Thyroid gland (tissue), 4 donors: ENCODE measurements around the gene ECSIT. TPM values are rescaled to one million over a fixed set of nuclear protein-coding genes. Genes with fewer than 3 reads are reported as not detected.

Experiments used
- DNase-seq, 2 donors: peaks; one replicate each; pipeline ENCODE4 v3.0.0-alpha.2; 2019
- H3K27ac ChIP-seq, 3 donors: fragments of 200-600 bp; sonication (generic); 1 replicate in 2 of 3; 2 replicates in 1 of 3; pipeline ENCODE4 v1.5.1; 2016 to 2019; ENCODE audit warnings: mild to moderate bottlenecking in 1 of 3, moderate library complexity in 1 of 3
- H3K27me3 ChIP-seq: fragments of 200-600 bp; sonication (generic); one replicate; pipeline ENCODE4 v1.5.1; 2019
- H3K36me3 ChIP-seq, 2 donors: fragments of 200-600 bp; sonication (generic); one replicate each; pipeline ENCODE4 v1.5.1; 2016 to 2019
- H3K4me1 ChIP-seq, 2 donors: fragments of 200-600 bp; sonication (generic); one replicate each; pipeline ENCODE4 v1.5.1; 2017 to 2019
- H3K4me3 ChIP-seq, 3 donors: fragments of 200-600 bp; sonication (generic); replicated peaks in 1 of 3; 1 replicate in 2 of 3; 2 replicates in 1 of 3; pipeline ENCODE4 v1.5.1; 2016; ENCODE audit warnings: mild to moderate bottlenecking in 1 of 3
- H3K9me3 ChIP-seq: fragments of 200-600 bp; sonication (generic); one replicate; pipeline ENCODE4 v1.5.1; 2017
- POLR2A ChIP-seq, 2 donors: fragments of 450-650 bp; IDR thresholded peaks; one replicate each; pipeline ENCODE4 v1.6.1; 2017; ENCODE audit warnings: antibody characterized with exemption in 2 of 2, mild to moderate bottlenecking in 2 of 2, moderate library complexity in 1 of 2
- WGBS, 2 donors: methylation state at CpG; one replicate each; pipeline ENCODE4 v1.1.5; 2017; 5-methylcytosine and 5-hydroxymethylcytosine counted together
- intact Hi-C: fragments of 100-400 bp; cut with DNase I; formaldehyde crosslinking; loops from one replicate; pipeline ENCODE4 v1.15.1; 2023
- total RNA-seq, 4 donors: library from RNA; depleted of rRNA; stranded (reverse); fragments of >200 nt; gene quantifications; one replicate each; pipeline ENCODE4 v1.2.3, GENCODE V29; 2016
- TF ChIP-seq, protein P1 (sequence below), 6 experiments: fragments of 200-600 bp in 3 of 6; fragments of 450-650 bp in 3 of 6; sonication (generic) in 3 of 6; IDR thresholded peaks; one replicate each; pipeline ENCODE4 v1.5.1; 2016 to 2019; ENCODE audit warnings: antibody characterized with exemption in 6 of 6, mild to moderate bottlenecking in 2 of 6, inconsistent platforms in 1 of 6, moderate library complexity in 1 of 6

ECSIT gene
- total RNA-seq, 4 donors from 2014 or later: 36.5 to 77.5 (median 68.9) TPM

GRCh38 chr19:11485245-11485837, 43.6 kb downstream of the ECSIT start:
- peaks cover 0 to 25% of the 10 kb centered on the region in 2 donors for H3K4me1 ChIP-seq
- WGBS, 2 donors: 93 to 94% methylated on average over 3 to 6 of the region's 13 CpGs
- H3K36me3 ChIP-seq: peaks cover 7 to 20% of the 10 kb centered on the region in 2 donors
- DNase-seq: no peak
- H3K27me3 ChIP-seq: peaks cover 13% of the 10 kb centered on the region
- H3K9me3 ChIP-seq: no peaks in the 10 kb centered on the region
- H3K4me3 ChIP-seq: no peak overlapping the region
- TF ChIP-seq, protein P1, sequence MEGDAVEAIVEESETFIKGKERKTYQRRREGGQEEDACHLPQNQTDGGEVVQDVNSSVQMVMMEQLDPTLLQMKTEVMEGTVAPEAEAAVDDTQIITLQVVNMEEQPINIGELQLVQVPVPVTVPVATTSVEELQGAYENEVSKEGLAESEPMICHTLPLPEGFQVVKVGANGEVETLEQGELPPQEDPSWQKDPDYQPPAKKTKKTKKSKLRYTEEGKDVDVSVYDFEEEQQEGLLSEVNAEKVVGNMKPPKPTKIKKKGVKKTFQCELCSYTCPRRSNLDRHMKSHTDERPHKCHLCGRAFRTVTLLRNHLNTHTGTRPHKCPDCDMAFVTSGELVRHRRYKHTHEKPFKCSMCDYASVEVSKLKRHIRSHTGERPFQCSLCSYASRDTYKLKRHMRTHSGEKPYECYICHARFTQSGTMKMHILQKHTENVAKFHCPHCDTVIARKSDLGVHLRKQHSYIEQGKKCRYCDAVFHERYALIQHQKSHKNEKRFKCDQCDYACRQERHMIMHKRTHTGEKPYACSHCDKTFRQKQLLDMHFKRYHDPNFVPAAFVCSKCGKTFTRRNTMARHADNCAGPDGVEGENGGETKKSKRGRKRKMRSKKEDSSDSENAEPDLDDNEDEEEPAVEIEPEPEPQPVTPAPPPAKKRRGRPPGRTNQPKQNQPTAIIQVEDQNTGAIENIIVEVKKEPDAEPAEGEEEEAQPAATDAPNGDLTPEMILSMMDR (IDR thresholded peaks at IDR 0.05): no peak
- TF ChIP-seq POLR2A (IDR thresholded peaks at IDR 0.05): no peak
- no peak overlapping the region for H3K27ac ChIP-seq
- intact Hi-C loops: no loop called here

DNA sequence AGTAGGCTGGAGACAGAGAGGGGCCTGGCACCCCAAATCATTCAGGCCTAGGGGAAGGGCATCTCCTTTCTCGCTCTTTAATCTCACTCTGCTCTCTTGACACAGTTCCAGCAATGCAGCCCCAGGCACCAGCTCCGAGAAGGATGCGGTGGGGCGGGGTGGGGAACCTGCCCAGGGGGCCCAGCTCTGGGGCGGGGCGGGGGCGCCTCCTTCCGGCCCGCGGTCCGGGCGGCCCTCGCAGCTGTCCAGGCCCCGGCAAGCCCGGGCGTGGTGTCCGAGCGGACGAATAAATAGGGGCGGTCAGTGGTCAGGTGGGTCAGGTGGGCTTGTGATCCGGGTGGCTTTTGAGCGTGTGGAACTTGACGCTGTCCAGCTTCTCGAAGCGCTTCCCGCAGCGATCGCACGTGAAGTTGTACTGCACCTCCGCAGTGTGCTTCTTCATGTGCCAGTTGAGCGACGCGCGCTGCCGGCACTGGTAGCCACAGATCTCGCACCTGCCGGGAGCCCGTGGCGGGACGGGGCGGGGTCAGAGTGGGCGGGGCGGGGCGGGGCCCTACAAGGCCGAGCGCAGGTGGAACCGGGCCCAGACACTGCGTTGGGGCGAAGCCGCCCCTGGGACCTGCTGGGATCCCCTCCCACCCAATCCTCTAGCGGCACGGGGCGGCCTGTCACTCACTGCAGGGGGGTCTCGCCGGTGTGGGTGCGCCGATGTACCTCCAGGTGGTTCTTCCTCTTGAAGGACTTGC, 45.4 kb downstream of the ECSIT start:
- TF ChIP-seq, protein P1 (IDR thresholded peaks at IDR 0.05): no peak
- TF ChIP-seq POLR2A (IDR thresholded peaks at IDR 0.05): no peak
- Histone ChIP-seq H3K4me1 (peaks cover 0 to 37% of the 10 kb centered on the region in 2 donors), H3K4me3 (no peak overlapping the region), H3K27ac (no peak overlapping the region), H3K9me3 (no peaks in the 10 kb centered on the region), H3K36me3 (peaks cover 7 to 20% of the 10 kb centered on the region in 2 donors), H3K27me3 (peaks cover 24% of the 10 kb centered on the region)
- 76 to 82% methylated on average over 22 to 36 of the region's 57 CpGs for WGBS, 2 donors
- intact Hi-C loops: loop anchor here (5.0 kb wide), 1 partner anchor 186 kb away; the partner anchor contains the start of gene TSPAN16
- DNase-seq: no peak

GRCh38 chr19:11482384-11483050, 46.4 kb downstream of the ECSIT start:
- Histone ChIP-seq H3K9me3 (no peaks in the 10 kb centered on the region), H3K4me1 (peaks cover 0 to 37% of the 10 kb centered on the region in 2 donors), H3K27ac (no peak overlapping the region), H3K36me3 (peaks cover 6 to 17% of the 10 kb centered on the region in 2 donors), H3K4me3 (no peak overlapping the region), H3K27me3 (peaks cover 24% of the 10 kb centered on the region)
- WGBS, 2 donors: 6 to 12% methylated on average over 9 to 16 of the region's 58 CpGs
- intact Hi-C loops: loop anchor here (5.0 kb wide), 1 partner anchor 185 kb away; the partner anchor contains the start of gene TSPAN16
- TF ChIP-seq, protein P1 (IDR thresholded peaks at IDR 0.05): peak; percentile 58 to 96 (median 94)
- TF ChIP-seq POLR2A (IDR thresholded peaks at IDR 0.05): no peak
- peak; percentile 76 to 78 for DNase-seq

DNA sequence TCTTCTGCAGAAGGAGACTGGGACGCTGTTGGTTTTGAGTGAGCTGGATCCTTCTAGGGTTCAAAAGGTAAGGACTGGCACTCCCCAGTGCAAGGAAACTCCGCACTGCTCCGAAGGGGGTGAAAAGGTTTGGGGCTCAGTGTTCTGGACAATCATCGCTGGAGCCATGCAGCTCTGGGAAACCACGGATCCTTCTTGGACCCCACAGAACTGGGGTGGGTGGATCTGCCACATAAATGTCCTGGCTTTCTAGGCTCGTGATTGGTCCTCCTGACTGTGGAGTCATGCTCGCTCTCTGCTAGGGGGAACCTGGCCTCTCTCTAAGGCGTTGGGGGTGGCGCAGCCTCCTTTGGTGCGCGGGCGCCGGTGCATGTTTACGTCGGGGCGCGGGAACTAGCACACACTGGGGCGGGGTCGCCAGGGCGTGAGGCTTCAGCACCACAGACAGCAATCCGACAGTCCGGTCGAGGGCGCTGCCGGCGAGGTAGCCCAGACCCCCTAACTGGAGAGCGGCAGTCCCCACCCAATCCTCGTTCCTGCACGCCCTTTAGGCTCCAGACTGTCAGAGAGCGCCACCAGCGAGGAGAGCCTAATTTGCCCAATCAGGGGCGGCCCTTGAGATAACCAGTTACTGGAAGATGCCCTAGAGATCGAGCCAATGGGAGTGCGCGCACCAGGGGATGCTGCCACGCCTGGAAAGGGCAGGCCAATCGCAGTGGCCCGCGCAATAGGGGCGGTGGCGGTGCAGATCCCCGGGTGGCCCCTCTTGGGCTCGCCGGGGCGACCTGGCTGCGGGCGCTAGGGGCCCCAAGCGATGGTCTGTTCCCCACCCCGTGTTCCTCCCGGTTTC, 47.2 kb downstream of the ECSIT start:
- H3K27me3 ChIP-seq: peaks cover 24% of the 10 kb centered on the region
- WGBS, 2 donors: 6 to 18% methylated on average over 6 to 19 of the region's 50 CpGs
- intact Hi-C loops: loop anchor here (5.0 kb wide), 1 partner anchor 184 kb away; the partner anchor contains the start of gene TSPAN16
- TF ChIP-seq, protein P1 (IDR thresholded peaks at IDR 0.05): no peak
- no peak for TF ChIP-seq POLR2A (IDR thresholded peaks at IDR 0.05)
- H3K9me3 ChIP-seq: no peaks in the 10 kb centered on the region
- H3K27ac ChIP-seq: no peak overlapping the region
- peak; percentile 46 to 50 for DNase-seq
- no peak overlapping the region for H3K4me3 ChIP-seq
- peaks cover 0 to 37% of the 10 kb centered on the region in 2 donors for H3K4me1 ChIP-seq
- H3K36me3 ChIP-seq: peaks cover 3 to 13% of the 10 kb centered on the region in 2 donors
